D721Med (cell line): Measurements from ENCODE around the gene TMEM33.

Experiments used
- DNase-seq: peaks from one replicate; pipeline ENCODE4 v3.0.0; 2011; ENCODE audit warnings: low spot score; ENCODE audit not compliant: insufficient read length
- FAIRE-seq: peaks from 2 replicates; lab custom pipeline; 2011; peaks lifted over from hg19 to GRCh38; lab: Jason Lieb, UNC
- CTCF ChIP-seq: IDR thresholded peaks from 2 replicates; pipeline ENCODE4 v1.5.1; 2012; ENCODE audit warnings: mild to moderate bottlenecking, control low read depth; ENCODE audit not compliant: insufficient read depth; ENCODE audit errors: missing control alignments

TMEM33 gene

GRCh38 chr4:41964401-41964800, 29.2 kb downstream of the TMEM33 start:
- DNase-seq (no peak), FAIRE-seq (no peak)
- TF ChIP-seq CTCF, result no peak

- no peak for TF ChIP-seq CTCF
- DNase-seq (no peak), FAIRE-seq (no peak)
These were observed 32.2 kb downstream of the TMEM33 start for GRCh38 chr4:41967392-41967791.

GRCh38 chr4:41969671-41970070, 34.4 kb downstream of the TMEM33 start:
- TF ChIP-seq CTCF, result no peak
- FAIRE-seq, result no peak
- no peak for DNase-seq

- no peak for FAIRE-seq
- no peak for TF ChIP-seq CTCF
- no peak for DNase-seq
These were observed 40.1 kb downstream of the TMEM33 start for GRCh38 chr4:41975341-41975740.

GRCh38 chr4:41976775-41977516, 41.7 kb downstream of the TMEM33 start:
- no peak for DNase-seq
- TF ChIP-seq CTCF, result no peak
- no peak for FAIRE-seq

GRCh38 chr4:41977709-41978108, 42.5 kb downstream of the TMEM33 start:
- FAIRE-seq (no peak), DNase-seq (no peak)
- no peak for TF ChIP-seq CTCF

GRCh38 chr4:41981456-41981855, 46.2 kb downstream of the TMEM33 start, which contains the start of gene DCAF4L1:
Gene DCAF4L1, plus strand, starts transcription at chr4:41981756. Its CDS starts 37 bp downstream, at chr4:41981793.
- no peak for FAIRE-seq
- no peak for TF ChIP-seq CTCF
- no peak for DNase-seq
